IMR-90 (cell line): Measurements from ENCODE around the gene SLC13A5. TPM values are rescaled to one million over a fixed set of nuclear protein-coding genes. Genes with fewer than 3 reads are reported as not detected.

Experiments used
- ATAC-seq: fragments of 200-7000 bp; cut with Tn5 transposase; 2 replicates; pipeline ENCODE4 v1.9.1; 2020; ENCODE audit warnings: low read depth, mild to moderate bottlenecking, moderate library complexity
- BruUV-seq: library from RNA; stranded (reverse); fragments of 400-500 nt; replicated peaks from 2 replicates; lab custom pipeline; 2021; lab: Mats Ljungman, UMichigan
- CTCF ChIA-PET: fragments of 300-600 bp; formaldehyde crosslinking; extraction: SDS; loops from one replicate; lab custom pipeline; 2021; ENCODE audit warnings: antibody characterized with exemption; lab: Yijun Ruan, JAX
- POLR2A ChIA-PET: fragments of 300-600 bp; sonication (Branson Sonifier 250); formaldehyde crosslinking; loops from one replicate; lab custom pipeline; 2022; ENCODE audit warnings: antibody characterized with exemption; ENCODE audit not compliant: unreplicated experiment; lab: Charles Lee
- DNase-seq: peaks from one replicate; pipeline ENCODE4 v3.0.0; 2013
- H2AFZ ChIP-seq: replicated peaks from 2 replicates; pipeline ENCODE3; 2013; ENCODE audit warnings: low read length, mild to moderate bottlenecking; ENCODE audit not compliant: poor library complexity
- H2AK5ac ChIP-seq: 2 replicates; pipeline ENCODE4 v1.6.1; 2013; ENCODE audit warnings: low read depth, low read length, inconsistent platforms
- H2AK9ac ChIP-seq: replicated peaks from 2 replicates; pipeline ENCODE3; 2013; ENCODE audit warnings: mild to moderate bottlenecking, low read depth, low read length, moderate library complexity; ENCODE audit not compliant: poor library complexity
- H2BK120ac ChIP-seq: 2 replicates; pipeline ENCODE4 v1.6.1; 2013; ENCODE audit warnings: low read depth, low read length, inconsistent platforms
- H2BK15ac ChIP-seq: 3 replicates; pipeline ENCODE4 v1.6.1; 2013; ENCODE audit warnings: low read depth, low read length, inconsistent platforms
- H2BK20ac ChIP-seq: 2 replicates; pipeline ENCODE4 v1.6.1; 2013; ENCODE audit warnings: low read depth, mild to moderate bottlenecking, inconsistent platforms, low read length, moderate library complexity
- H2BK5ac ChIP-seq: 2 replicates; pipeline ENCODE4 v1.6.1; 2013; ENCODE audit warnings: mild to moderate bottlenecking, low read depth, low read length, inconsistent platforms; ENCODE audit not compliant: poor library complexity, severe bottlenecking
- H3K14ac ChIP-seq: replicated peaks from 2 replicates; pipeline ENCODE4 v1.6.1; 2013; ENCODE audit warnings: low read depth, low read length, inconsistent platforms
- H3K18ac ChIP-seq: 2 replicates; pipeline ENCODE4 v1.6.1; 2013; ENCODE audit warnings: low read depth, low read length, control low read depth
- H3K23ac ChIP-seq: 2 replicates; pipeline ENCODE4 v1.6.1; 2013; ENCODE audit warnings: low read depth, low read length, inconsistent platforms
- H3K27ac ChIP-seq: 2 replicates; pipeline ENCODE4 v1.5.1; 2013; ENCODE audit warnings: mild to moderate bottlenecking, control low read depth, low read length; ENCODE audit not compliant: insufficient read depth
- H3K27me3 ChIP-seq: 2 replicates; pipeline ENCODE4 v1.6.1; 2013; ENCODE audit warnings: low read length; ENCODE audit not compliant: control insufficient read depth, insufficient read depth
- H3K36me3 ChIP-seq: 2 replicates; pipeline ENCODE4 v1.6.1; 2013; ENCODE audit warnings: low read length, mixed read lengths; ENCODE audit not compliant: control insufficient read depth, insufficient read depth
- H3K4ac ChIP-seq: 2 replicates; pipeline ENCODE4 v1.6.1; 2013; ENCODE audit warnings: low read depth, low read length, inconsistent platforms
- H3K4me1 ChIP-seq: 2 replicates; pipeline ENCODE4 v1.6.1; 2013; ENCODE audit warnings: low read length, mixed read lengths; ENCODE audit not compliant: control insufficient read depth, insufficient read depth
- H3K4me2 ChIP-seq: 2 replicates; pipeline ENCODE4 v1.6.1; 2013; ENCODE audit warnings: low read depth, mild to moderate bottlenecking, control low read depth, low read length, moderate library complexity
- H3K4me3 ChIP-seq: 2 replicates; pipeline ENCODE4 v1.5.1; 2013; ENCODE audit warnings: low read depth, mild to moderate bottlenecking, control low read depth, low read length, moderate library complexity; ENCODE audit not compliant: insufficient read depth
- H3K56ac ChIP-seq: 2 replicates; pipeline ENCODE4 v1.6.1; 2013; ENCODE audit warnings: low read length, inconsistent platforms; ENCODE audit not compliant: insufficient read depth; ENCODE audit errors: extremely low read depth
- H3K79me1 ChIP-seq, 2 experiments: 2 replicates each; pipeline ENCODE4 v1.6.1; 2013; ENCODE audit warnings: low read length in 2 of 2, inconsistent platforms in 1 of 2, low read depth in 1 of 2
- H3K9ac ChIP-seq: 2 replicates; pipeline ENCODE4 v1.6.1; 2013; ENCODE audit warnings: low read depth, low read length, control low read depth
- H3K9me1 ChIP-seq: 2 replicates; pipeline ENCODE4 v1.6.1; 2013; ENCODE audit warnings: low read length, inconsistent platforms; ENCODE audit not compliant: insufficient read depth
- H3K9me3 ChIP-seq: 2 replicates; pipeline ENCODE4 v1.6.1; 2013; ENCODE audit warnings: low read length; ENCODE audit not compliant: control insufficient read depth, insufficient read depth
- H4K20me1 ChIP-seq: 2 replicates; pipeline ENCODE4 v1.6.1; 2013; ENCODE audit warnings: low read length, inconsistent platforms; ENCODE audit not compliant: insufficient read depth
- H4K5ac ChIP-seq: 2 replicates; pipeline ENCODE4 v1.6.1; 2013; ENCODE audit warnings: mild to moderate bottlenecking, low read depth, low read length, control low read depth
- H4K8ac ChIP-seq, 2 experiments: 2 replicates each; pipeline ENCODE4 v1.6.1; 2013; ENCODE audit warnings: low read depth in 2 of 2, low read length in 2 of 2, control low read depth in 1 of 2, inconsistent platforms in 1 of 2
- H4K91ac ChIP-seq: 2 replicates; pipeline ENCODE4 v1.6.1; 2013; ENCODE audit warnings: low read depth, low read length, inconsistent platforms; ENCODE audit not compliant: insufficient read depth
- CEBPB ChIP-seq: IDR thresholded peaks from 2 replicates; pipeline ENCODE4 v1.6.1; 2012; ENCODE audit warnings: low read depth, low read length, improper control_type of control experiment
- CHD1 ChIP-seq: IDR thresholded peaks from 2 replicates; pipeline ENCODE4 v1.6.1; 2012; ENCODE audit warnings: low read depth, low read length, improper control_type of control experiment
- CTCF ChIP-seq: conservative IDR thresholded peaks from 2 replicates; pipeline ENCODE4 v1.5.1; 2012; ENCODE audit warnings: mild to moderate bottlenecking, low read depth, low read length, improper control_type of control experiment
- ELK1 ChIP-seq: fragments of 150-350 bp; IDR thresholded peaks from 2 replicates; pipeline ENCODE4 v1.6.1; 2016; ENCODE audit warnings: low read depth, mild to moderate bottlenecking, low read length, moderate library complexity, borderline replicate concordance
- FOS ChIP-seq: fragments of 150-350 bp; IDR thresholded peaks from 2 replicates; pipeline ENCODE4 v1.6.1; 2016; ENCODE audit warnings: low read depth, low read length
- MAFK ChIP-seq: IDR thresholded peaks from 2 replicates; pipeline ENCODE4 v1.6.1; 2012; ENCODE audit warnings: low read depth, low read length, improper control_type of control experiment
- POLR2A ChIP-seq: IDR thresholded peaks from 2 replicates; pipeline ENCODE4 v1.6.1; 2012; ENCODE audit warnings: mild to moderate bottlenecking, low read depth, low read length
- RAD21 ChIP-seq: IDR thresholded peaks from 2 replicates; pipeline ENCODE4 v1.6.1; 2012; ENCODE audit warnings: low read length, improper control_type of control experiment
- SMC3 ChIP-seq: fragments of 150-350 bp; IDR thresholded peaks from 2 replicates; pipeline ENCODE4 v1.6.1; 2016; ENCODE audit warnings: low read depth, mild to moderate bottlenecking, antibody characterized with exemption, low read length, moderate library complexity
- USF2 ChIP-seq: fragments of 150-350 bp; IDR thresholded peaks from 2 replicates; pipeline ENCODE4 v1.6.1; 2017; ENCODE audit warnings: mild to moderate bottlenecking, antibody characterized with exemption, low read length, low read depth
- WGBS, 2 experiments: methylation state at CpG; one replicate each; pipeline versions ENCODE4 v1.1.5 to v1.1.7; 2013; ENCODE audit warnings: missing lambda C conversion rate in 2 of 2; ENCODE audit not compliant: insufficient read length in 1 of 2; ENCODE audit errors: extremely low coverage in 2 of 2; 5-methylcytosine and 5-hydroxymethylcytosine counted together
- dilution Hi-C: fragments of 300-500 bp; cut with HindIII; formaldehyde crosslinking; loops from one replicate; pipeline ENCODE4 v1.14.3; 2018; ENCODE audit warnings: low sequenced_read_pairs; ENCODE audit not compliant: unreplicated experiment
- in situ Hi-C: fragments of 300-500 bp; cut with MboI; formaldehyde crosslinking; loops from 3 replicates; pipeline ENCODE4 v1.14.3; 2019; ENCODE audit warnings: low sequenced_read_pairs, inconsistent platforms, mixed read lengths
- intact Hi-C: fragments of 100-400 bp; cut with micrococcal nuclease; formaldehyde crosslinking; loops from 2 replicates; pipeline ENCODE4 v1.10.0; 2022
- polyA plus RNA-seq, 3 experiments: library from polyadenylated mRNA; depleted of rRNA; stranded (reverse); fragments of >200 nt; gene quantifications; 2 replicates each; pipeline ENCODE4 v1.2.3, GENCODE V29; 2012; ENCODE audit warnings: low replicate concordance in 1 of 3
- total RNA-seq: library from RNA; depleted of rRNA; stranded (reverse); fragments of >200 nt; gene quantifications from 2 replicates; pipeline ENCODE4 v1.2.3, GENCODE V29; 2012

The SLC13A5 gene
- total and polyA plus RNA-seq, 2 of the 4 experiments (the other 2 are of a cell fraction): not detected

GRCh38 chr17:6681176-6681575 lies 32.0 kb downstream of the SLC13A5 start:
- no peaks in the 10 kb centered on the region for H3K79me1 ChIP-seq
- no peaks in the 10 kb centered on the region for H3K9me1 ChIP-seq
- H3K27me3 ChIP-seq: peaks cover 22% of the 10 kb centered on the region
- H2AFZ ChIP-seq: no peak overlapping the region
- no peak overlapping the region for H2BK5ac ChIP-seq
- H3K9me3 ChIP-seq: no peaks in the 10 kb centered on the region
- no peak overlapping the region for H3K4ac ChIP-seq
- H2AK5ac ChIP-seq: no peak overlapping the region
- no peak overlapping the region for H3K9ac ChIP-seq
- dilution Hi-C loops (no loop called here), intact Hi-C loops (no loop called here), in situ Hi-C loops (no loop called here)
- ChIA-PET POLR2A (no interaction called here), CTCF (no interaction called here)
- no TSS peak for BruUV-seq
- no peak overlapping the region for H3K56ac ChIP-seq
- H2AK9ac ChIP-seq: no peak overlapping the region
- WGBS, 2 experiments: 20% methylated on average over 1 of the region's 4 CpGs; no CpG with 5 or more reads in 1 of the 2 experiments
- H3K14ac ChIP-seq: no peak overlapping the region
- H3K23ac ChIP-seq: no peak overlapping the region
- no peaks in the 10 kb centered on the region for H4K20me1 ChIP-seq
- H2BK120ac ChIP-seq: no peak overlapping the region
- H4K5ac ChIP-seq: no peak overlapping the region
- no peaks in the 10 kb centered on the region for H3K4me1 ChIP-seq
- TF ChIP-seq CTCF (no peak), FOS (no peak), POLR2A (no peak), CEBPB (no peak), MAFK (no peak), ELK1 (no peak), USF2 (no peak), SMC3 (no peak), RAD21 (no peak), CHD1 (no peak)
- H3K4me2 ChIP-seq: no peak overlapping the region
- no peak overlapping the region for H3K4me3 ChIP-seq
- H2BK15ac ChIP-seq: no peak overlapping the region
- no peak overlapping the region for H4K8ac ChIP-seq
- H3K27ac ChIP-seq: no peak overlapping the region
- H2BK20ac ChIP-seq: no peak overlapping the region
- ATAC-seq (no peak), DNase-seq (no peak)
- no peaks in the 10 kb centered on the region for H3K36me3 ChIP-seq
- H3K18ac ChIP-seq: no peak overlapping the region
- H4K91ac ChIP-seq: no peak overlapping the region
